GM21423 (cell line): ENCODE measurements around the gene FMO2.
"Not testable (repeated sequence)": the region's sequence is repeated elsewhere in the genome, so short reads cannot be mapped to it uniquely, and the experiment has no call there.

ENCODE experiments used
- ATAC-seq: cut with Tn5 transposase; IDR thresholded peaks from one replicate; pipeline ENCODE4 v1.9.1; 2021; ENCODE audit warnings: mild to moderate bottlenecking, moderate library complexity; ENCODE audit not compliant: unreplicated experiment

FMO2 gene

GRCh38 chr1:171219346-171220080, 34.4 kb downstream of the FMO2 start:
- ATAC-seq = no peak

- no peak for ATAC-seq
These were observed 35.0 kb downstream of the FMO2 start for GRCh38 chr1:171220081-171220420.

DNA sequence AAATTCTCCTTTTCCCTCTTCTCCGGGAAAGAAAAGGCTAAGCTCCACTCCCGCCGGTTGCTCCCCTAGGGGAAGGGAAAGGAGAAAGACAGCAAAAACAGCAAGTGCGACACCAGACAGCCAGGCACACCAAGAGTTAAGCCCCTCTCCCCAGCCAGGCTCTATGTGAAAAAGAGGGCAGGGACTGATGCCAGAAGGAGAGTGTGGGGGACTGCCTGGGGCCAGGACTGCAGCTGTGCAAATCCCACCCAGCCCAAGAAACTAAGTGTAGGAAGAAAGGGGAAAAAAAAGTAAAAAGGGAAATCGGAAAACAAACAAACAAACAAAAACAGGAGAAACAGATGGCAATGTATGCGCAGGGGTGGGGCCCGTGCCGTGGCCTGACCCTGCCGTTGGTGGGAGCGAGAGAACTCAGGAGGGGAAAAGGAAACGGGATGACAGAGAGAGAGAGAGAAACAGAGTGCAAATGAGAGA, 35.5 kb downstream of the FMO2 start:
- ATAC-seq = no peak

- no peak for ATAC-seq
These were observed 36.8 kb downstream of the FMO2 start for GRCh38 chr1:171221665-171222591.

GRCh38 chr1:171222936-171223335, 37.8 kb downstream of the FMO2 start:
- no peak for ATAC-seq

DNA sequence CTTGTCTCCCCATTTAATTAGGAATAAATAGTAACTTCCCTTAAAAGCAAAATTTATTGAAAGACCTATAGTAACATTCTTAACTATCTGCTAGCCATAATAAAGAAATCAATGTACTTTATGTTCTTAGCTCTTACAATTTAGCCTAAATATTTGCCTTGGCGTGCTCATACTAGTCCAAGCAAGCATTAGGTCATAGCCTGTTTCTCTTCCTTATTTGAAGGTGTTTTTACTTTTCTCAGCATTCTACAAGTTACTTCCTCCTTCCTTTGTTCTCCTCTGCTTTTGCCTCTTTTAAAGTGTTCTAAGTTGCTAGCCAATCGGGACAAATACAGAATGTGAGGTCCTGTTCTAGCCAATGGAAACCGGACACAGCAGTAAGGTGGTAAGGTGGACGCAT, 39.2 kb downstream of the FMO2 start:
- ATAC-seq = not testable (repeated sequence)

DNA sequence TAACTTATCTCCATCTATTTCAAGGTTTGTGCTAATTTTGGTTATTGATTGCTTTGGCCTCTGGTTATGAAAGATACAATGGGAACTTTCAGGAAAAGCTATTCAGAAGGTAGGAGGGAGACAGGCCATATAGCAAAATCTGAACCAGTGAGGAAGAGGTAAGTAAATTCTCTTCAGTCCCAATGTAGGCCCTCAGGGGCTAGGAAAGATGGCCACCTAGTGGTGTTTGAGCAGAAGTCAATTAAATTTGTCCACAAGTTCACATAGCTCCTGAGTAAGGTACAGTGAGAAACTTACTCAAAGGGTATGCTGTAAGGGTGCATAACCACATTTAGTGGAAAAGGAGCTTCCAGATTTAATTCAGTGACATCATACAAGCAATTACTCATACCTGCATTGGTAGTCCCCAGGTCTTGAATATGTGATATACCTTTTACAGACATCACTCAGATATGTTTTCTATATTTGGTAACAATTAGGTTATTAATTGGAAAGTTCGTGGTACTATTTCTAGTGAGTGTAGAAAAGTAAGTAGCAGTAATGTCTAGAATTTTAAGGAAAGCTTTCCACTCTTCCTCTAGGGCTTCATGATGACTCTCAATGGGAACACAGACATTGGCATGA, 41.8 kb downstream of the FMO2 start:
- peak; percentile 80 for ATAC-seq

GRCh38 chr1:171231326-171231725, 46.2 kb downstream of the FMO2 start:
- no peak for ATAC-seq

DNA sequence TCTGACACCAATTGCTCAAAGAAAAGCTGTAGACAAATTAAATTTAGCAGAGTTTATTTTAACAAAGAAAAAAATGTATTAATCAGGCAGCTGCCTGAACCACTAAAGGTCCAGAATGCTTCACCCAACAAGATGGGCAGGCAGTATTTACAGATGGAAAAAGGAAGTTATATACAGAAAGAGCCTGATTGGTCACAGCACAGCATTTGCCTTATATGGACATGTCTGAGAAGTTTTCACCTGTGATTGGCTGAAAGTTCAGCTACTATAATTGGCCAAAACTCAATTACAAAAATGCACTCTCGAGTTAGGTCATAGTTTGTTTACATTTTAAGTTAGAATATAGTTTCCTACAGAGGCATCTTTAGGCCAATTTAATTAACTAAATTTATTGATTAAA, 48.1 kb downstream of the FMO2 start:
- ATAC-seq = no peak

DNA sequence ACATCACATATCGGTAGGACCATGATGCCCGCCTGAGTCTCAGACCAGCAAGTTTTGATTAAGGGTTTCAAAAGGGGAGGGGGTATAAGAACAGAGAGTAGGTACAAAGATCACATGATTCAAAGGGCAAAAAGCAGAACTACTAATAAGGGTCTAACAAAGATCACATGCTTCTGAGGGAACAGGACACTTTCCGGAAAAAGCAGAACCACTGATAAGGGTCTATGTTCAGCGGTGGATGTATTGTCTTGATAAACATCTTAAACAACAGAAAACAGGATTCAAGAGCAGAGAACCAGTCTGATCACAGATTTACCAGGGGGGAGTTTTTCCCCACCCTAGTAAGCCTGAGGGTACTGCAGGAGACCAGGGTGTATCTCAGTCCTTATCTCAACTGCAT, 51.1 kb downstream of the FMO2 start:
- ATAC-seq = not testable (repeated sequence)

DNA sequence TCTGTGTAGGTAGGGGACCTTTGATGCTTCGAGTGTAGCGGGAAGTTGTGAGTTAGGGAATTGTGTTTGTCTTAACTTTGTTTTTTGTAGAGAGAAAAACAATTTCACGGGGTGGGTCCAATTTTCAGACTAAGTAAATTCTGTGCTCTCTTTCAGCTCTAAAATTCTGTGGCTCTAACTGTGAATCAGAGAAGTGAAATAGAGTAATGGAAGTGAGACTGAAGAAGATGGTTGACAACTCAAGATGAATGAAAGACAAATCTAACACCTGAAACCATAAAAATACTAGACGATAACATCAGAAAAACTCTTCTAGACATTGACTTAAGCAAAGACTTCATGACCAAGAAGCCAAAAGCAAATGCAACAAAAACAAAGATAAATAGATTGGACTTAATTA, 58.8 kb downstream of the FMO2 start:
- ATAC-seq = no peak

- peak; percentile 79 for ATAC-seq
These were observed 60.5 kb downstream of the FMO2 start for GRCh38 chr1:171245458-171246064.

- no peak for ATAC-seq
These were observed 62.4 kb downstream of the FMO2 start for GRCh38 chr1:171247501-171247900.

DNA sequence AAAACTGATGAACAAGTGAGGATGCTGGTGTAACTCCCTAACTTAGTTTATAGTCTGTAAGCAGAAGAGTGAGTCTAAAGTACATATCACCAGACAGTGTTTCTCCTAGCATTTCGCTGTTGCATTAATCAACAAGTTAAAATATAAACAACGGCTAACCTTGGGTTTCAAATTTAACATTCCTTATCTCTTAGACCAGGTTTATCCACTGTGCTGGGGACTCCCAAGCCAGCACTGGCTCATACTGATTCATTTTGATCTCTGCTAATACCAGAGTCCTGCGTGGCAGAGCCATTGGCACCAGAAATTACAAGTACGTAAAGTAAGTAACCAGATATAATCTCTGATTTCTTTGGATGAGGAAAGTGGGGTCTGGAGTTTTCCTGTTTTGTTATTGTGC, 63.2 kb downstream of the FMO2 start, which contains the start of gene FMO1:
FMO1 (plus strand) TSS at position 193 of the 400 bp plus-strand sequence. CDS start 9,594 bp downstream, outside the sequence.
- no peak for ATAC-seq

- ATAC-seq = no peak
These were observed 63.7 kb downstream of the FMO2 start for GRCh38 chr1:171248841-171249240.

DNA sequence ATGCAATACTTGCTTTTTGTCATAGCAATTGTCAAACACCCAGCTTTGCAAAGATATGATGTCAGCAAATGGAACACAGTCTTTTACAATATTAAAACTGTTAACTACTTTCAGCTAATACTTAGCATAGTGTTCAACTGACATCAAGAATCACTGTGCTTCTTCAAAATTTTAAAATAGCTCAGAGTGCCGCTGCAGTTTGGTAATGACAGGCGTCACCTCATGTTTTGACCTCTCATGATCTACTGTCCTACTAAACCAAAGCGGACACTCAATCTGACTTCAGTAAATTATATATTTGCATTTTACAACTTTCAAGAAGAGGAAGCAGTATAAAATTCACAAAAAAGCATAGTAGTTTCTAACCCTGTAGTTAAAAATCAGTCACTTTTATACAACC, 65.2 kb downstream of the FMO2 start:
- no peak for ATAC-seq

GRCh38 chr1:171251042-171251951, 66.2 kb downstream of the FMO2 start:
- ATAC-seq = no peak

GRCh38 chr1:171251952-171252300, 66.8 kb downstream of the FMO2 start:
- no peak for ATAC-seq

GRCh38 chr1:171252482-171252881, 67.4 kb downstream of the FMO2 start:
- ATAC-seq = peak; percentile 96

DNA sequence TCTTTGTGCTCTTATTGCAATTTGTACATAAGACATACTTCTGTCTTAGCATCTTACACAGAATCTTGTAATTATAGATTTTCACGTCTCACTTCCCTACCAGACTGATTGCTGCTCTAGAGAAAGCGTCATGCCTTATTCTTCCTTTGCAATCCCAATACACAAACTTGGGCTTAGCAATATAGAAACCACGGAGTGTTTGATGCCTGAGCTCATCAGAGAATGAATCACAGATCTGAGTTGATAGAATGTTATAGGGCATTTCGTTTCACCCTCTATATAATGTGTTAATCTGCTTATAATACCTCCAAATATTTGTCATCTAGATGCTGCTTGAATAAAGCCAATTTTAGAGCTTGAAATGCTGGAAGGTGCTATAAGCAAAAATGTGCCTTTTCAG, 69.8 kb downstream of the FMO2 start:
- ATAC-seq = no peak
